COR-L47 (cell line): ENCODE data around the gene DNAJC17.
A peak's percentile ranks its signal among the peaks of the same experiment; 100 is the strongest.

Source experiments
- DNase-seq: peaks from one replicate; lab custom pipeline; 2025; lab: John Stamatoyannopoulos, UW

Gene DNAJC17

DNA sequence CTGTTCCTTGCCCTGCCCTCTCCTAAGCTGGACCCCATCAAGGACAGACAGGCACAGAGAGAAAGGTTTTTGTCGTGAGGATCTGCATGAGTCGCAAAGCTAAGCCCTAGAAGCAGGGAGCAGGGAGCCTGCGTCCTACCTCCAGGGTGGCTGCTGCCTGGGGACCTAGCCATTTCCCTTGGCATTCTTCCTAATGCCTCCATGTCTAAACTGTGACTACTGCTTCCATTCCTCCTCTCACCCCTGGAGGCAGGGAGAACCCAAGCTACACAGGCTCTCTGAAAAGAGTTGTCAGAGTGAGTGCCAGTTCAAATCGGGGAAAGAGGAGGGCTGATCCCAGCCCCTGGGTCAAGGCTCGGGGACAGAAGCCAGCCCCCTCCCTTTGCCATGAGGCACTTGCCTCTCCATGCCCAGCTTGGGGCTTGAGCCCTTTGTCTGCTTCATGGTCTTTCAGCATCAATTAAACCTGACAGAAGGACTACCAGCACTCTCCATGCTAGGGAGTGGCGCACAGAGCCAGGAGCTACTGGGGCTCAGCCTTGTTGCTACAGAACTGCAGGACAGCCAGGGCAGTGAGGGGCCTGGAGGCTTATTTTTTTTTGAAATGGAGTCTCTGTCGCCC lies 41.0 kb downstream of the DNAJC17 start:
- no peak for DNase-seq

DNA sequence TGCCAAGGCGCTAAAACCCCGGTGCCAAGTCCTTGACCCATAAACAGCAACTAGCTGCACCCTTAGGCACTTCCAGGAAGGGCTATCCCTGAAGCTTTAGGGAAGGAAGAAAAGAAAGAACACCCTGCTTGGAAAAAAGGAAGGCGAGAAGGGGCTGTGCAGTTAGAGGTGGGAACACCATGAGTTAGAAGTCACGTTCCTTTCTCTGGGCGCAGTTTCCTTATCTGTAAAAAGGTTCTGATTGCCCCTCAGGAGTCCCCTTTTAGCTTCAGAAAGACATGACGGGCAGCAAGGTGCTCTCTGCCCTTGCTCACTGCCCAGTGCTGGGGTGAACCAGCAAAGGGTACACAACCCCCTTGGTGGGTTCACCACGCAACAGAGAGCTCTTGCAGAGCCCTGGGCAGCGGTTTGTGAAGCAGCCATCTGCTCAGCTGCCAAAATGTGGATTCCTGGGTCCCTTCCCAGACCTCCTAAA lies 42.6 kb downstream of the DNAJC17 start:
- no peak for DNase-seq

DNA sequence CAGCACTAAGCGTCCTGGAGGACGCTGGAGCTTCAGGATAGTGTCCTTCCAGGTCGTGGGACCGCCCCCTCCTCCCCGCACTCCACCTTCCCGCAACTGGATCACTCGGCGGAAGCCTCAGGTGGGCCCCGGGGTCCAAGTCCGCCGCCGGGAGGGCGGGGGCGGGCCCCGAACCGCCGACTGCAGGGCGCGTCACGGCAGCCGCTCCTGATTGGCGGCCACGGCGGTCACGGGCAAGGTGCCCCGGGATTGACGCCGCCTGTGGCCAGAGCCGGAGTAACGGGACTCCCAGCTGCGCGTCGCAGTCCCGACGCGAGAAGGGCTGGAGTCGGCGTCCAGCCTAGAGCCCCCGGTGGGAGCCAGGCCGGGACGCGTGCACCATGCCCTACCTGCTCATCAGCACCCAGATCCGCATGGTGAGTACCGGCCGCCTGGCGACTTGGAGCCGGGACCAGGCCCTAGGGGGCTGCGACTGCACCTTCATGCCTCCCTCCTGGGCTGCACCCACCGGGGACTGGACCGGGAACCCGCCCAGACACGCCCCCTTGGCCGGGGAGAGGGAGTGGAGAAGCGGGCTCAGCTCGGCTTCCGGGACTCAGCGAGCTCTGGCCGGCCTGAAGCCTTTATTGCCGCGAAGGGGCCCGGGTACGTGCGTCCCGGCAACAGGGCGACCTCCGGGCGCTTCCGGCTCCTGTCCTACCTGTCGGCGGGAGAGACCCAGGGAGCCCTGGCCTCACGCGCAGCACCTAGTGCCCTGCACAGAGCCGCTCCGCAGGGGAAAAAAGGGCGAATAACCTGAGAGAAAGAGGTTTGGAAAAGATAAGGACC lies 43.3 kb downstream of the DNAJC17 start, which contains the start of gene GCHFR:
Gene GCHFR (plus strand): TSS at position 268 of the 828 bp plus-strand sequence. CDS start 113 bp downstream, at position 381.
- DNase-seq = peak; percentile 24

DNA sequence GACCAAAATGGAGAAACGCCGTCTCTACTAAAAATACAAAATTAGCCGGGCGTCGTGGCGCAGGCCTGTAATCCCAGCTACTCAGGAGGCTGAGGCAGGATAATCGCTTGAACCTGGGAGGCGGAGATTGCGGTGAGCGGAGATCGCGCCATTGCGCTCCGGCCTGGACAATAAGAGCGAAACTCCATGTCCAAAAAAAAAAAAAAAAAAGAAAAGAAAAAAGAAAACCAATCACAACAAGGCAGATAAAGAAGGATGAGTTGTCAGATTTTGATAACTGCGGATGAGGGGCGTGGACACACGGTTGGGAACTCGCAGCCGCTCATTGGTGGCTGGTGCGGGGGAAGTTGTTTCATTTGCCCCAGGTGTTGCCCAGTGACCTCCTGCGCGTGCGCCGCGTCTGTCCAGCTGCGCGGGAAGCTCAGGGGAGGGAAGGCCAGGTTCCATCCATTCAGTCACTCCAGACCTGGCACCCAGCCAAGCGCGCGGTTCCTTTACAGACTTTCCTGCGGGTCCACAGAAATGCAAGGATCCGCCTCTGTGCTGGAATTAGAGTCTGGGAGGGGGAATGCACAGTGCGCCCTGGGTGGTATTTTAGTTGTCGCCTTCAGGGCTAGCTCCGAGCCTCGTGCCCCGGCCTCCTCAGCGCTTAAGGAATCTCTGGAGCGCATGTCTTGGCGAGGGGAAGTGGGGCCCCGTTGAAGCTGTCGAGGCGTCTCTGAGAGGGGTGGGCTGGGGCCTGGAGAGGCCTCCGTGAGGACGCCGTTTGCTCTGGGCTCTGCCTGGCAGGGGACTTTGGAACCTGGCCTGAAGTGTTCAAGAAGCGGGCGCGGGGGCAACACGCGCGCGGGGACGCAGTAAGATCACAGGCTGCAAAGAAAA lies 44.1 kb downstream of the DNAJC17 start:
- peak; percentile 89 for DNase-seq

DNA sequence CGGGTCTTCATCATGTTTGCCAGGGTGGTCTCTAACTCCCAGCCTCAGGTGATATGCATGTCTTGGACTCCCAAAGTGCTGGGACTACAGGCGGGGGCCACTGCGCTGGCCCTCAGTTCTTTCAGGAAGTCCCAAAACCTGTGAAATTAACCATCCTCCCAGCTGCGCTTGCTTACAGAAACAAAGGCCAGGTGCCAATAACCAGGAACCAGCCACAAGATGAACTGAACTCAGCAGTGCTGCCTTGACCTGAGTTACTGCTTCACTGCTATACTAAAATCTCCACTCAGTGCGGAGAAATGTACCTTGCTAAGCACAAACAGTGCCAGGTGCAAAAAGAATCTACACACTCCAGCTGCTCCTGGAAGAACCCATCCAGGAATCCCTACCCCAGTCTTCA lies 47.3 kb downstream of the DNAJC17 start:
- no peak for DNase-seq

DNA sequence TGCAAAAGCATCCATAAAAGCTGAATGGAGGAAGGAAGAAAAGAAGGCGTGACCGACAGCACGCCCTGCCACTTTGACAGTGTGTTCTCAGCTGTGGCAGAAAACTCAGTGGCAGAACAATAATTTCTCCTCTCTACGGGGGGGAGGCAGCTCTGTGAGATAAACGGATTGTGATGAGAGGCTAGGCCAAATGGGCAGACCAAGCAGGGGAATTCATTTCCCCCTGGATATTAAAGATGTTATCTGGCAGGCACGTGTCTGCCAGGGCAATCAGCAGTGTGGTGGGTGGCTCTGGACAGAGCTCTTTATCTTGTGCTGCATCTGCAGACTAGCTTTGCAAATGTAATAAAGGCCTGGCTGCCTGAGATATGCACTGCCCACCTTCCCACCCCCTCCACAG lies 50.3 kb downstream of the DNAJC17 start:
- DNase-seq = peak; percentile 43

DNA sequence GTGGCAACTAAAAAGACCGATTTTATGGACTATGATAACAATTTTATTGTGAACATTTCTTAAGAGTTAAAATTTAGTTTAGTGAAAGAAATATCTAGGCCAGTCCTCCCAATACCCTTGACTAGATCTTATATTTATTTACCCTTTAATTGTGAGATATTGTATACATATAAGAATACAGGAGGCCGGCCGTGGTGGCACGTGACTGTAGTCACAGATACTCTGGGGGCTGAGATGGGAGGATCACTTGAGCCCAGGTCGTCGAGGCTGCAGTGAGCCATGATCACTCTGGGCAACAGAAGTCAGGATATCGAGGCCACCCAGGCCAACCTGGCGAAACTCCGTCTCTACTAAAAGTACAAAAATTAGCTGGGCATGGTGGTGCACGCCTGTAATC lies 51.5 kb downstream of the DNAJC17 start:
- DNase-seq = no peak

DNA sequence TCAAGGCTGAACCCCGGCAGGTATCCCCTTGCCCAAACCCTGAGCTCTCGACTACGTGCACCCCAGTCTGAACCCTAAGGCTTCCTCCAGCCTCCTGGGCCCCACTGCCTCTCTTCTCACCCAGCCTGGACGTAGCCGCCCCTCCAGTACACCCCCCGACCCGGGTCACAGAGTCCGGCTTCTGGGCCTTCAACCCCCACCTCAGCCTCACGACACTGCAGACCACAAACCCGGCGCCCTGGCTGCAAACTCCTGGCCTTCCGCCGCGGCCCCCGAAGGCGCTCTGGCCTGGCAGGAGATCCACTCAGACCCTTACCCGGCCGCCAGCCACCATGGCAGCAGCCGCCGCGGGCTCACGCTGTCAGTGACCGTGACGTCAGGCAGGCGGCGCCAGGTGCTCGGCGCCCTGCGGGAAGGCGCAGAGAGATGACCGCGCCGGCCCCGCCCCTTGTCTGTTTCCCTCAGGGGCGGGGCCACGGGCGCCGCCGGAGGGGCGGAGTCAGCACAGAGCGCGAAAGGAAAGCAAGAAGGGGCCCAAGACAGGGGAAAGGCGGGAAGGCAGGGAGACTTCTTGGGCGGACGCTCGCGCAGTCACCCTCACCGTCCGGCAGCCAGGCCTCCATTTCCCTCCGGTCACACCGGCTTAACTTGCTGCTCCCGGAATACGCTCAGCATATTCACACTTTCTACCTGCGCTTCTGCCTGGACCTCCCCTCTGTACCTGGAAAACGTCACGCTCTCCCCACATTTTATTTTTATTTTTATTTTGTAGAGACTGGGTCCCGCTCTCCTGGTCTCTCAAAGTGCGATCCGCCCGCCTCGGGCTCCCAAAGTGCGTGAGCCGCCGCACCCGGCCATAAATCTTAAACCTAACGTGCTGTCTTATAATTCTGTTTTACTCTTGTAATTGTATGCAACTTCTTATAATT lies 52.1 kb downstream of the DNAJC17 start, which contains the start of gene RMDN3:
Gene RMDN3 (minus strand): TSS at position 372 of the 929 bp plus-strand sequence. CDS start 471 bp downstream, outside the sequence.
- peak; percentile 91 for DNase-seq

DNA sequence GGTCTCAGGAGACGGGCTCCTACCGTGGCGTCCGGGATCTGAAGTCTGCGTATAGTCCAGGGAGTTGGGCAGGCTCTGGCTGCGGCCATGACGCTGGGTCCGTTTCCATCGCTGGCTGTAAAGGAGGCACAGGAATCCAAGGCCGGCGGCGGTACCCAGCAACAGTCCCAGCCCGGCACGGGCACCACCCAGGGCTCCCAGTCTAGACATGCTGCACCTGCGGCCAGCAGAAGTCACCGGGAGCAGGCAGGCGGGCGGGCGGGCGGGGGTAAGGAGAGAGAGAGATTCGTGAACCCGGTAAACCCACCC lies 52.7 kb downstream of the DNAJC17 start:
- no peak for DNase-seq

DNA sequence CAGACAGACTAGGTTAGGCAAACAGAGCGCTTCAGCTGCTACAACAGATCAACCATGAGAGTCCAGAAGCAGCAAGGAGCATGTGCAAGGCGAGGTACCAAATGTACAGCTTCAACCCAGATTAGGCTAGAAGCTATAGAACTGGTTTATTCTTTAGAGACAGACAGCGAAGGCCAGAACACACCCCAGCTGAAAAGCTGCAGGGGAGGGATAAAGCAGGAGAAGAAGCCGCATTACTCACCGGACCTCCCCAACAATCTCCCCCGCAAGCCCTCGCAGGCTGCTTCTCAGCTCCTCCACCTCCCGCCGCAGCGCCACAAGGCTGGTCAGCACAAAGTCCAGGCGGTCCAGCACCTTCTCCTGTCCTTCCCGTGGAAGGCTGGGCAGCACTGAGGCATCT lies 55.5 kb downstream of the DNAJC17 start:
- DNase-seq = no peak

DNA sequence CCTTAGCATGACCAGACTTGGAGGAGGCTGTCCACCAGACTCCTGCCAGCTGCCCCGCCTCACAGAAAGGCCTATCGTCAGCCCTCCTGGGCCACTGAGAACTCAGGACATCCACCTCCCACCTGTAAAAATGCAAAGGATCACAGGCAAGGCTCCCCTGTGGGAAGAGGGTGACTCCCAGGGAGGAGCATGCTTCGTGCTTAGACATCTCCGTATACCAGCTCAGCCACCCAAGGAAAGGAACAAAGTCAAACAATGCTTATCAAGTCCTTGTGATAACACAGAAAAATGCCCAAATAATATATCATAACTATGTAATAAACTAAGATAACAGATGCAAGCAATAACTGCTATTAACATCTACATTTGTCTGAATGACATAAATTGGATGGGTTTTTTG lies 56.4 kb downstream of the DNAJC17 start:
- no peak for DNase-seq

DNA sequence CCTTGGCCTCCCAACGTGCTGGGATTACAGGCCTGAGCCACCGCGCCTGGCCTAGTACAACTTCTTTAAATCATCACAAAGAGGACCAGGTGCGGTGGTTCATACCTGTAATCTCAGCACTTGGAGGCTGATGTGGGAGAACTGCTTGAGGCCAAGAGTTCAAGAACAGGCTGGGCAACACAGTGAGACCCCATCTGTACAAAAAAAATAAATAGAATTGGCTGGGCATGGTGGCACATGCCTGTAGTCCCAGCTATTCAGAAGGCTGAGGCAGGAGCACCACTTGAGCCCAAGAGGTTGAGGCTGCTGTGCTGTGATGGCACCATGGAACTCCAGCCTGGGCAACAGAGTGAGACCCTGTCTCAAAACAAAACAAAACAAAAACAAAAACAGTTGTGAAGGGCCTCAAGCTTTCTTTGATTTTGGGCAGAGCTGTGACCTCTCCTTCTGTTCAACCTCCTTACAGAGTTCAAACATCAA lies 58.1 kb downstream of the DNAJC17 start:
- no peak for DNase-seq

DNA sequence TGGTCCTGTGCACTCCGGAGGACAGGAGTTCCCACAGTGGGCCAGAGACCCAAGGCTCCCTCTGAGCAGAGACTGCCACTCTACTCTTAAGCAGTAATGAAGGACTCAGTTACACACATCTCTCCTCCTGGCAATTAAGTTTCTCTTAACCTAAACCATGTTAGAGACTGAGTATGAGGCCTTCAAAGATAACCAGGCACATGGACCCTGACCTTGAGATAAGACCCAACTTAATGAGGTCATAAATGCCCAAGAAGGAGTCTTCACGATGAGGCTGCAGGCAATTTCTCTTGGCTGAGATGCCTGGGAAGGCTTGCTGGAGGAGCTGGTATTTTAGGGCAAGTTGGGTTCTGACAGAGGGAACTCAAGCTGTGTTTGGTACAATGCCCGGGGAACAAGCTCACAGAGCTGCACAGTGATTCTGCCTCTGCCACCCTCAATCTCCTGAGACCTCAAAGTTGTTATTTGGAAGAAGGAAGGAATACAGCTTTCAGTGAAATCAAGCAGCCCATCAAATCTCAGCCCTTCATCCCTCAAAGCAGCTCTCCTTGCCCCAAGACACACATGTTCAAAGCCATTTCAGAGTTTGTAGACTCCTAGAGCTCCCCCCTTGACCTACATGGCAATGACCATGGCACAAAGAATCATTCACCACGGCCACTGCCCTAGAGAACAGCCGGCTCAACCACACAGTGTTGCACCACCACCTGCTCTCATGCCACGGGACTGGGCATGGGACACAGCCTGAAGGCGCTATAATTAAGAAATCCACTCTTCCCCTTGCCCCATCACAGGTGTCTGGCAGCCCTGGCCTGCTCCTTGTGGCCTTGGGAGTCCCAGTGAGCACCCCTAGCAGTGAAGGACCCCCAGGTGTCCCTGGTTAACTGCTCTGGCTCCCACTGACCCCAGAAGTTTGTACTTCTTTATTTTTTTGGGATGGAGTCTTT lies 59.3 kb downstream of the DNAJC17 start:
- no peak for DNase-seq

DNA sequence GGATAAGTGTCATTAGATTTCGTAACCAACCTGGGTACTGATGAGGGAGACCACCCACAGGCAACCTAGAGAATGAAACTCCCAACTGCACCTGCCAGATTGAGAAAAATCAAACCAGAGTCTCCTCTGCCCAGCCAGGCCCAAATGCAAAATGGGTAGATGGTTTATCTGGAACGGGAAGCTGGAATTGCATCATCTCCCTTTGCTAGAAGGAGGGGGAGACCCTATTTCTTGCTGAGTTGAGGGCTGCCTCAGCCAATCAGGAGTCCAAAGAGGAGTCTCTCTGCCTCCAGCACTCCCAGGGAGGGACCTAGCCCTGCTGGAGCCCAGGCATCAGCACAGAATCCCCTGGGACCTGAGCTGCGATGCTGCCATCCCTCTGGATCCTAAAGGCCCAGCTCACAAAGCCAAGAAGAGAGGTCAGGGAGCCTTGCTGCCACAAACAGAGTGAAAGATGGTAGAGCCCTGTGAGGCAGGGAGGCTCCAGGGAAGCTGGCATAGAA lies 60.3 kb downstream of the DNAJC17 start:
- DNase-seq = no peak

DNA sequence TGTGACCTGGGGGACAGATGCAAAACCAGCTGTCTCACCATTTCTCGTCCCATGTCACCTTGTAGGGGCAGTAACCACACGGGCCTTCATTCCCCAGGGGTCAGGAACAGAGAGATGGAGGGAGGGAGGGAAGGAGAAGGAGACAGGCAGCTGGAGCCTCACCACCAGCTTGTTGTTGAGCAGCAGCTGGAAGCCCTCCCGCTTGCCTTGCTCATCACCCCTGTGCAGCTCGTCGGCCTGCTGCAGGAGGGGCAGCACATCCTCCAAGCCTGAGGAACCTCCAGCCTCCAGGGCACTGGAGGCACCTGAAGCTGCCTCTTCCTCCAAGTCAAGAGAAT lies 62.5 kb downstream of the DNAJC17 start:
- no peak for DNase-seq

DNA sequence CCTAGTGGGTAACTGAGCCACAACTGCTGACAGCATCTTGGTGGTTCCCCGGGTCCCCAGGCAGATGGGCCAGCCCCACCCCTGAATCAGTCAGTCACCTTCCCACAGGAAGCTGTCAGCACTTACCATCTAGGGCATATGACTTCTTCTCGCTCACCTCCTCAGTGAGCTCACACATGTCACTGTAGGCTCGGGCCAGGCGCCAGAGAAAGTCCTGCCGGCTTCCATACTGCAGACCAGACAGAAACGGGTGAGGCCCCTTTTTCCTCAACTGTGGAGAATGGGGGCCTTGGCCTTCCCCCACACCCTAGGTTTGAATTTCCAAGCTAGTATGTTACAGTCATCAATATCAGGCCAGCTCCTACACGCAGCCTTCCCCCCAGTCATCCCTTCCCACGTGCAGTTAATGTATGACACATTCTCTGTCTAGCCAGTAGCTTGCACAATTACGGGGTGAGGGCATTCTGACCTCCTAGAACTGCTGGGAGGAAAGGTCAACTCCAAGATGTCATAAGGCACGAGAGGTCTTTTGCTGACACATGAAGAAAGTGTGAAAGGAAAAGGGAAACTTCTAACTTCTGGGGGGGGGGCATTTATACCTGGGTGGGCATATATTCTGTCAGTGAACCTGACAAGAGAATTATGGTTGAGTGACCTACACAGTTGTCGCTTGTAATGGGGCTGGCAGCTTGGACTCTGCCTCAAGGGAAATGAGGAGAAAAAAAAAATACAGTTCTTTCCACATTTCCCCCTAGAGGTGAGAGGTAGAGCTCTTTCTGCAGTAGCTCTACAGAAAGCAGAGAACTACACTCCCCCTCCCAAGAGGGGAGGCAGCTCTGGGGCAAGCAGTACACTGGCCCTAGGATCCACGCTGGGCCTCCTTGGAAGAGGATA lies 63.1 kb downstream of the DNAJC17 start:
- no peak for DNase-seq

DNA sequence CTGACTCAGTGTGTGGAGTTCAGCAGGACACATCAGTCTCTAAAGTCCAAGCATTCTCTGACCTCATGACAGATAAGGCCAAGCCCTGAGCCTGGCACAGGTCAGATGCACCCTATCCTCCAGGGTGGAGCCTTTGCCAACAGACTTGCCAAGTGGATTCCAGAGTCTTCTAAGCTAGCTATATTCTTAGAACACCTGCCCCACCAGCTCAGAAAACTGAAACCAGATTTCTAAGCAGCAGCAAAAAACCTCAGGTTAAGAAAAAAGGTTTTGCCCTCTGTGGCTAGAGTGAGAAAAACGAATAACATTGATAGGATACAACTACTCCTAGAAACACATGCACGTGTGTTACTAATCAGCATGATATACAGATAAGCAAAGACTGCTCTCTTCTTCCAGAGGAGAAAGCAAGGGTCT lies 63.8 kb downstream of the DNAJC17 start:
- DNase-seq = no peak

DNA sequence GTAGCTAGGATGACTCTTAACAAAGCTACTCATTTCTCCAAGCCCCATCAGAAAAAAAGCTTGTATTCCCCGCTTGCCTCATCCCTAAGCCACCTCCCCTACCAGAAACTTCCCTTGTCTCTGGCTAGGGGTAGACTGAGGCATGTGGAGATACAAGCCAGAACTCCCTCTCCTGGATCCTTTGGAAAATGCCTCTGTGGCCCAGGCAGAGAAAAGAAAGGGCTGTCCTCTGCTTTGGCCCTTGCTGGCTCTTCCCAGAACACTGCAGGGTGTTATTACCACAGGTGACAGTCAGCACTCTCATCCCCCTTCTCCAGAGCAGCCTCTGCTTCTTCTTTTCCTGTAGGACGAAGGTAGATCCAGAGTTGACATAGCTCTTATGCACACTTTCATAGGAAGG lies 67.4 kb downstream of the DNAJC17 start:
- no peak for DNase-seq

DNA sequence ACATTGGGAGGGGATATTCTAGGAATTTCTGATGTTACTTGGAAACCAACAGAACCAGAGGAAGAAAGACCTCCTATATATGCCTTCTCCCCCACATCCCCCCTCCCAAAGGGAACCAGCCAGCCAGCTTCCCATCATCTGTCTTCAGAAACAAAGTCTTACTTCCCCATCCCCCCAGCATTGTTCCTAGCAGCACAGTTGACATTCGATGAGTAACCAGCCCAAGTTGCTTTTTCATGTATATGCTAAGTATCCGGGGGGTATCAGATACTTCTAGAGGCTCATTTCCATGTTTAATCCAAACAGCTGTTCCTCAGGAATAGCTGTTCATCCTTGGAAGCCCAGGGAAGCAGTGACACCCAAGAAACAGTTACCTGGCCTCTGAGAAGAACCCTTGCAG lies 68.2 kb downstream of the DNAJC17 start:
- no peak for DNase-seq
